T-cell (primary cell): Measurements from ENCODE around the gene PPP1R7. TPM values are rescaled to one million over a fixed set of nuclear protein-coding genes. Genes with fewer than 3 reads are reported as not detected.

Source experiments
- ATAC-seq, 4 experiments: fragments of 200-7000 bp in 3 of 4; fragments of 150-1000 bp in 1 of 4; cut with Tn5 transposase; replicated peaks in 1 of 4; 1 replicate in 3 of 4; 2 replicates in 1 of 4; pipeline ENCODE4 v1.10.0; 2021; ENCODE audit warnings: moderate library complexity in 3 of 4, mild to moderate bottlenecking in 2 of 4, moderate number of reproducible peaks in 1 of 4
- CTCF ChIA-PET, 2 donors: fragments of 300-600 bp; sonication (Branson Sonifier 250); formaldehyde crosslinking; loops; one replicate each; lab custom pipeline; 2022; ENCODE audit warnings: antibody characterized with exemption in 2 of 2; lab: Charles Lee
- POLR2A ChIA-PET, 2 donors: fragments of 300-600 bp; sonication (Branson Sonifier 250); formaldehyde crosslinking; loops; one replicate each; lab custom pipeline; 2022; ENCODE audit warnings: antibody characterized with exemption in 2 of 2; lab: Charles Lee
- DNase-seq, 35 experiments: peaks; one replicate each; pipeline versions ENCODE4 v3.0.0 to v3.0.0-alpha.2; 2013 to 2023
- H3K27ac ChIP-seq: one replicate; pipeline ENCODE4 v1.5.1; 2013; ENCODE audit warnings: low read length
- H3K27me3 ChIP-seq, 2 experiments: replicated peaks in 1 of 2; 1 replicate in 1 of 2; 2 replicates in 1 of 2; pipeline versions ENCODE4 v1.6.1 to v1.7.0; 2013; ENCODE audit warnings: low read length in 1 of 2, mixed read lengths in 1 of 2; ENCODE audit not compliant: control insufficient read depth in 2 of 2, insufficient read depth in 2 of 2; ENCODE audit errors: extremely low read depth in 1 of 2
- H3K36me3 ChIP-seq, 2 donors: 1 replicate in 1 of 2; 2 replicates in 1 of 2; pipeline versions ENCODE4 v1.6.1 to v1.7.0; 2013; ENCODE audit warnings: low read length in 1 of 2; ENCODE audit not compliant: control insufficient read depth in 2 of 2, insufficient read depth in 1 of 2; ENCODE audit errors: extremely low read depth in 1 of 2
- H3K4me1 ChIP-seq, 2 experiments: 1 replicate in 1 of 2; 2 replicates in 1 of 2; pipeline versions ENCODE4 v1.6.1 to v1.7.0; 2013; ENCODE audit warnings: low read length in 2 of 2, mixed read lengths in 1 of 2; ENCODE audit not compliant: insufficient read depth in 2 of 2, control insufficient read depth in 1 of 2; ENCODE audit errors: extremely low read depth in 1 of 2
- H3K4me3 ChIP-seq, 2 donors: 1 replicate in 1 of 2; 2 replicates in 1 of 2; pipeline versions ENCODE4 v1.5.1 to v1.7.0; 2013; ENCODE audit warnings: mild to moderate bottlenecking in 2 of 2, low read length in 1 of 2, moderate library complexity in 1 of 2; ENCODE audit not compliant: control insufficient read depth in 1 of 2; ENCODE audit errors: extremely low read depth in 1 of 2
- H3K9me3 ChIP-seq: 2 replicates; pipeline ENCODE4 v1.7.0; 2013
- H3K27ac Mint-ChIP-seq, 2 donors: one replicate each; pipeline ENCODE4 v1.8.0; 2020 to 2021; ENCODE audit warnings: mild to moderate bottlenecking in 2 of 2, mixed read lengths in 2 of 2
- H3K27me3 Mint-ChIP-seq, 2 donors: one replicate each; pipeline ENCODE4 v1.8.0; 2021 to 2022; ENCODE audit warnings: mixed read lengths in 2 of 2
- H3K36me3 Mint-ChIP-seq: one replicate; pipeline ENCODE4 v1.8.0; 2021; ENCODE audit warnings: mixed read lengths
- H3K4me1 Mint-ChIP-seq, 3 donors: one replicate each; pipeline ENCODE4 v1.8.0; 2020 to 2022; ENCODE audit warnings: mixed read lengths in 3 of 3, mild to moderate bottlenecking in 1 of 3
- H3K4me3 Mint-ChIP-seq, 3 donors: one replicate each; pipeline ENCODE4 v1.8.0; 2020 to 2022; ENCODE audit warnings: mild to moderate bottlenecking in 3 of 3, mixed read lengths in 3 of 3, moderate library complexity in 3 of 3
- H3K9me3 Mint-ChIP-seq, 3 donors: one replicate each; pipeline ENCODE4 v1.8.0; 2020 to 2022; ENCODE audit warnings: mixed read lengths in 3 of 3
- WGBS: methylation state at CpG from one replicate; pipeline ENCODE4 v1.1.5; 2013; ENCODE audit warnings: missing lambda C conversion rate; ENCODE audit not compliant: insufficient coverage; 5-methylcytosine and 5-hydroxymethylcytosine counted together
- total RNA-seq, 35 experiments: library from RNA in 6 of 35; stranded (reverse) in 6 of 35; fragments of 120-200 nt in 1 of 35; gene quantifications; one replicate each; pipeline versions ENCODE4 v1.2.1 to v1.2.4 and lab custom pipeline; 2013 to 2026

PPP1R7 gene
- total RNA-seq, 5 donors from 2014 or later (not counting 1 experiment from before 2014, with no cell fraction given), result 46.6 to 61.2 (median 53.8) TPM

- peak overlapping the region; percentile 81 for H3K27ac ChIP-seq
- ChIA-PET POLR2A (interaction anchor here in 1 of 2 donors (0.6 kb wide), 1 partner anchor 182 kb away, joined by 5 read pairs; no protein-coding TSS in a partner anchor), CTCF (no interaction called here)
- DNase-seq, result no peak
- H3K4me3 Mint-ChIP-seq, result peak overlapping the region in 1 of 3 donors; percentile 91
- H3K27me3 ChIP-seq, result no peaks in the 10 kb centered on the region
- peaks cover 22% of the 10 kb centered on the region for H3K36me3 Mint-ChIP-seq
- peaks cover 23 to 83% of the 10 kb centered on the region in 2 experiments for H3K4me1 ChIP-seq
- no peaks in the 10 kb centered on the region for H3K9me3 ChIP-seq
- H3K4me3 ChIP-seq, result no peak overlapping the region
- 94% methylated on average over 5 of the region's 9 CpGs for WGBS
- H3K9me3 Mint-ChIP-seq, result peaks cover 0 to 9% (median 3%) of the 10 kb centered on the region in 3 donors
- ATAC-seq, result no peak
- peaks cover 0 to 31% of the 10 kb centered on the region in 2 donors for H3K36me3 ChIP-seq
- H3K4me1 Mint-ChIP-seq, result peaks cover 74 to 85% (median 79%) of the 10 kb centered on the region in 3 donors
- peak overlapping the region; percentile 95 to 99 for H3K27ac Mint-ChIP-seq
- no peaks in the 10 kb centered on the region for H3K27me3 Mint-ChIP-seq
Measured at GRCh38 chr2:241107031-241107783, 43.1 kb upstream of the PPP1R7 start.

- Histone ChIP-seq H3K36me3 (peaks cover 0 to 36% of the 10 kb centered on the region in 2 donors), H3K4me3 (peak overlapping the region; percentile 53 to 60), H3K9me3 (no peaks in the 10 kb centered on the region), H3K27ac (peak overlapping the region; percentile 81), H3K4me1 (peaks cover 18 to 83% of the 10 kb centered on the region in 2 experiments), H3K27me3 (no peaks in the 10 kb centered on the region)
- POLR2A ChIA-PET, result no interaction called here
- no peaks in the 10 kb centered on the region for H3K27me3 Mint-ChIP-seq
- WGBS, result 73% methylated on average over 17 of the region's 35 CpGs
- ATAC-seq, result peak; percentile 52 to 64 (median 60)
- H3K36me3 Mint-ChIP-seq, result peaks cover 28% of the 10 kb centered on the region
- H3K9me3 Mint-ChIP-seq, result peaks cover 0 to 9% (median 3%) of the 10 kb centered on the region in 3 donors
- H3K27ac Mint-ChIP-seq, result peak overlapping the region; percentile 95 to 99
- peak overlapping the region; percentile 77 to 95 (median 91) for H3K4me3 Mint-ChIP-seq
- DNase-seq, result peak in 31 of 35 experiments; percentile 16 to 71 (median 47)
- peaks cover 74 to 88% (median 74%) of the 10 kb centered on the region in 3 donors for H3K4me1 Mint-ChIP-seq
- CTCF ChIA-PET, result interaction anchor here in 1 of 2 donors (0.6 to 1.0 kb wide), 2 partner anchors 41 to 325 kb away, joined by 3 read pairs; partner anchors contain the start of gene PASK
Measured at GRCh38 chr2:241108271-241109209, 41.7 kb upstream of the PPP1R7 start.

DNA sequence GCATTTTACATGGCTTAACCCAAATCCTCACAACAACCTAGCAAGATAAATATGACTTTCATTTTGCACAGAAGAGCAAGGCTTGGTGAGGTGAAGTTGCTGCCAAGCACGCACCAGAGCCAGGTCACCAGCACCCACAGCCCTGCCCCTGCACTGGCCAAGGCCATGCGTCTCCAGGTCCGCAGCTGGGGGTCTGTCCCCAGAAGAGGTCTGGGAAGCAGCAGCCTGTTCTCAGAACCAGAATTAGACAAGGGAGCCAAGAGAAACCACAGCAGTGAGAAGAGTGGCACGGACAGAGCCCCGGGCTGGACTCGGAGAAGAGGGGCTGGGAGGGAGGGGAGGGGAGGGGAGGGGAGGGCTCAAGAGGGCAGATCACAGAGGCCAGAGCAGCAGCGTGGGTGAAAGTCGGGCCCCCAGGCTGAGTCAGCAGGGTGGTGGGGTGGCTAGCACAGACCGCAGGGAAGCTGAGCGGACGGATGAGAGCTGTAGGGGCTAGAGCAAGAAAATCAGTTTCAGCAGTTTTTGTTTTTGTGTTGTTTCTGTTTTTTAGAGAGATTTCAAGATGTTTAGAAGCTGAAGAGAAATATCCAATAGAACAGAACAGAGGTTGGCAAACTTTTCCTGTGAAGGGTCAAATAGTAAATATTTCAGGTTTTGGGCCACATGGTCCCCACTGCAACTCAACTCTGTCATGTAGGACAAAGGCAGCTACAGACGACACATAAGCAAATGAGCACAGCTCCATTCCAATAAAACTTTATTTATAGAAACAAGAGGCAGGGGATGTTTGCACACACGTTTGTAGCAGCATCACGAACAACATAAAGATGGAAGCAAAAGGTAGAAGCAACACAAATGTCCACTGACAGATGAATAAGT, 40.8 kb upstream of the PPP1R7 start:
- peak overlapping the region; percentile 60 to 62 for H3K4me3 ChIP-seq
- ChIA-PET POLR2A (interaction anchor here in 1 of 2 donors (1.0 kb wide), 1 partner anchor 14 kb away, joined by 3 read pairs; no protein-coding TSS in a partner anchor), CTCF (interaction anchor here in 1 of 2 donors (1.0 kb wide), 1 partner anchor 40 kb away, joined by 3 read pairs; the partner anchor contains the start of gene PASK)
- 60% methylated on average over 10 of the region's 14 CpGs for WGBS
- Mint-ChIP-seq H3K4me1 (peaks cover 66 to 80% (median 71%) of the 10 kb centered on the region in 3 donors), H3K36me3 (peaks cover 35% of the 10 kb centered on the region), H3K27ac (peak overlapping the region; percentile 95 to 99), H3K27me3 (no peaks in the 10 kb centered on the region), H3K9me3 (peaks cover 0 to 9% (median 3%) of the 10 kb centered on the region in 3 donors), H3K4me3 (peak overlapping the region; percentile 83 to 95 (median 91))
- no peaks in the 10 kb centered on the region for H3K27me3 ChIP-seq
- no peaks in the 10 kb centered on the region for H3K9me3 ChIP-seq
- ATAC-seq (peak in 3 of 4 experiments; percentile 18 to 40 (median 37)), DNase-seq (peak in 2 of 35 experiments; percentile 20 to 46)
- peak overlapping the region; percentile 81 for H3K27ac ChIP-seq
- H3K4me1 ChIP-seq, result peaks cover 15 to 74% of the 10 kb centered on the region in 2 experiments
- H3K36me3 ChIP-seq, result peaks cover 0 to 43% of the 10 kb centered on the region in 2 donors

DNA sequence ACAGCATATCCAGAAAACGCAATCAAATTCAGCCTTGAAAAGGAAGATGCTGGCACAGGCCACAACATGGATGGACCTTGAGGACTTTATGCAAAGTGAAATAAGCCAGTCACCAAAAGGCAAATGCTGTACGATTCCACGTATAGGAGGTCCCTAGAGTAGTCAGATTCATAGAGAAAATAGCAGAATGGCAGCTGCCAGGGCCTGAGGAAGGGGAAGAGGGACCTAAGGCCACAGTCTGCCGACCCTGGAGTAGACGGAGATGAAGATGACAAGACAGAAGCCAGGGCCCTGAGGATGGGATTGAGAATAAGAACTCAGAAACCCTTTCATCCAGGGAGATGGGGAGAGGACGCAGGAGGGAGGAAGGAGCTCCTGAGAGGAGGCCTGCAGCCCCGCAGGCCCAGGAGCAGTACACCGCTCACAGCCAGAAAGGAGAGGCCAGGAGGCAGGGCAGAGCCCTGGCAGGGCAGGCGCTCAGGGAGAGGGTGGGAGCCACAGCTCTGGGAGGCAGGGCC, 40.1 kb upstream of the PPP1R7 start:
- ATAC-seq (peak in 2 of 4 experiments; percentile 3 to 7), DNase-seq (no peak)
- Histone ChIP-seq H3K27ac (peak overlapping the region; percentile 81), H3K4me1 (peaks cover 15 to 67% of the 10 kb centered on the region in 2 experiments), H3K9me3 (no peaks in the 10 kb centered on the region), H3K27me3 (no peaks in the 10 kb centered on the region), H3K4me3 (peak overlapping the region; percentile 60 to 62), H3K36me3 (peaks cover 0 to 49% of the 10 kb centered on the region in 2 donors)
- H3K27ac Mint-ChIP-seq, result peak overlapping the region; percentile 95 to 99
- peaks cover 63 to 78% (median 71%) of the 10 kb centered on the region in 3 donors for H3K4me1 Mint-ChIP-seq
- ChIA-PET CTCF (no interaction called here), POLR2A (interaction anchor here (0.6 to 1.1 kb wide), 3 partner anchors 14 to 67 kb away, joined by 3 read pairs; no protein-coding TSS in a partner anchor)
- peak overlapping the region; percentile 83 to 95 (median 91) for H3K4me3 Mint-ChIP-seq
- no peaks in the 10 kb centered on the region for H3K27me3 Mint-ChIP-seq
- H3K9me3 Mint-ChIP-seq, result peaks cover 0 to 9% (median 3%) of the 10 kb centered on the region in 3 donors
- peaks cover 42% of the 10 kb centered on the region for H3K36me3 Mint-ChIP-seq
- 72% methylated on average over 8 of the region's 9 CpGs for WGBS
